Skeletal muscle tissue (tissue), 4 donors: ENCODE data around the gene ADAM22. TPM values are rescaled to one million over a fixed set of nuclear protein-coding genes. Genes with fewer than 3 reads are reported as not detected.

Experiments used
- H3K27ac ChIP-seq: one replicate; pipeline ENCODE4 v1.7.0; 2013; ENCODE audit warnings: mild to moderate bottlenecking, low read depth, low read length, inconsistent platforms
- H3K27me3 ChIP-seq, 3 donors: one replicate each; pipeline ENCODE4 v1.7.0; 2013; ENCODE audit warnings: low read length in 3 of 3; ENCODE audit not compliant: control insufficient read depth in 3 of 3, insufficient read depth in 3 of 3
- H3K36me3 ChIP-seq, 3 donors: one replicate each; pipeline ENCODE4 v1.7.0; 2013; ENCODE audit warnings: low read length in 3 of 3; ENCODE audit not compliant: control insufficient read depth in 3 of 3, insufficient read depth in 3 of 3
- H3K4me1 ChIP-seq, 3 donors: one replicate each; pipeline ENCODE4 v1.7.0; 2013; ENCODE audit warnings: low read length in 3 of 3, mild to moderate bottlenecking in 3 of 3; ENCODE audit not compliant: control insufficient read depth in 3 of 3, insufficient read depth in 3 of 3
- H3K4me3 ChIP-seq, 3 donors: one replicate each; pipeline ENCODE4 v1.7.0; 2013; ENCODE audit warnings: low read length in 3 of 3
- H3K9ac ChIP-seq, 3 donors: one replicate each; pipeline ENCODE4 v1.7.0; 2013; ENCODE audit warnings: low read length in 3 of 3, mild to moderate bottlenecking in 3 of 3, moderate library complexity in 2 of 3, low read depth in 1 of 3
- H3K9me3 ChIP-seq, 3 donors: one replicate each; pipeline ENCODE4 v1.7.0; 2013; ENCODE audit warnings: low read length in 3 of 3; ENCODE audit not compliant: control insufficient read depth in 3 of 3
- total RNA-seq: library from RNA; depleted of rRNA; stranded (reverse); fragments of >200 nt; gene quantifications from one replicate; pipeline ENCODE4 v1.2.3, GENCODE V29; 2014
- donor health status: Osteomylitis.

Gene ADAM22
- total RNA-seq, 1 donor from 2014 or later = 9.9 TPM

- no peak overlapping the region for H3K27ac ChIP-seq
- no peak overlapping the region for H3K9ac ChIP-seq
- H3K9me3 ChIP-seq = no peaks in the 10 kb centered on the region
- H3K4me1 ChIP-seq = no peaks in the 10 kb centered on the region
- no peaks in the 10 kb centered on the region for H3K36me3 ChIP-seq
- no peak overlapping the region for H3K4me3 ChIP-seq
- H3K27me3 ChIP-seq = no peaks in the 10 kb centered on the region
These were observed 128.2 kb downstream of the ADAM22 start for GRCh38 chr7:88062238-88062637.

- H3K9me3 ChIP-seq = no peaks in the 10 kb centered on the region
- no peak overlapping the region for H3K9ac ChIP-seq
- H3K4me1 ChIP-seq = no peaks in the 10 kb centered on the region
- H3K27ac ChIP-seq = no peak overlapping the region
- no peaks in the 10 kb centered on the region for H3K27me3 ChIP-seq
- no peak overlapping the region for H3K4me3 ChIP-seq
- no peaks in the 10 kb centered on the region for H3K36me3 ChIP-seq
These were observed 135.0 kb downstream of the ADAM22 start for GRCh38 chr7:88069093-88069492.

GRCh38 chr7:88071994-88072714, 138.1 kb downstream of the ADAM22 start:
- Histone ChIP-seq H3K27me3 (no peaks in the 10 kb centered on the region), H3K9ac (no peak overlapping the region), H3K4me1 (no peaks in the 10 kb centered on the region), H3K9me3 (no peaks in the 10 kb centered on the region), H3K27ac (no peak overlapping the region), H3K36me3 (no peaks in the 10 kb centered on the region), H3K4me3 (no peak overlapping the region)

GRCh38 chr7:88072715-88073055, 138.6 kb downstream of the ADAM22 start:
- Histone ChIP-seq H3K36me3 (no peaks in the 10 kb centered on the region), H3K4me1 (no peaks in the 10 kb centered on the region), H3K9me3 (no peaks in the 10 kb centered on the region), H3K9ac (no peak overlapping the region), H3K4me3 (no peak overlapping the region), H3K27me3 (no peaks in the 10 kb centered on the region), H3K27ac (no peak overlapping the region)

- H3K9me3 ChIP-seq = no peaks in the 10 kb centered on the region
- H3K9ac ChIP-seq = no peak overlapping the region
- no peak overlapping the region for H3K4me3 ChIP-seq
- no peaks in the 10 kb centered on the region for H3K4me1 ChIP-seq
- no peaks in the 10 kb centered on the region for H3K27me3 ChIP-seq
- no peaks in the 10 kb centered on the region for H3K36me3 ChIP-seq
- no peak overlapping the region for H3K27ac ChIP-seq
These were observed 139.6 kb downstream of the ADAM22 start for GRCh38 chr7:88073626-88074025.

- Histone ChIP-seq H3K36me3 (no peaks in the 10 kb centered on the region), H3K4me3 (no peak overlapping the region), H3K27me3 (no peaks in the 10 kb centered on the region), H3K9me3 (no peaks in the 10 kb centered on the region), H3K9ac (no peak overlapping the region), H3K4me1 (no peaks in the 10 kb centered on the region), H3K27ac (no peak overlapping the region)
These were observed 141.2 kb downstream of the ADAM22 start for GRCh38 chr7:88075216-88075615.

- Histone ChIP-seq H3K9ac (no peak overlapping the region), H3K9me3 (no peaks in the 10 kb centered on the region), H3K27ac (no peak overlapping the region), H3K27me3 (no peaks in the 10 kb centered on the region), H3K36me3 (no peaks in the 10 kb centered on the region), H3K4me1 (no peaks in the 10 kb centered on the region), H3K4me3 (no peak overlapping the region)
These were observed 149.8 kb downstream of the ADAM22 start for GRCh38 chr7:88083883-88084282.

GRCh38 chr7:88089561-88089960, 155.5 kb downstream of the ADAM22 start:
- Histone ChIP-seq H3K27me3 (no peaks in the 10 kb centered on the region), H3K27ac (no peak overlapping the region), H3K9ac (no peak overlapping the region), H3K4me1 (no peaks in the 10 kb centered on the region), H3K36me3 (no peaks in the 10 kb centered on the region), H3K4me3 (no peak overlapping the region), H3K9me3 (no peaks in the 10 kb centered on the region)

GRCh38 chr7:88090240-88090639, 156.2 kb downstream of the ADAM22 start:
- H3K36me3 ChIP-seq = no peaks in the 10 kb centered on the region
- no peaks in the 10 kb centered on the region for H3K4me1 ChIP-seq
- H3K27ac ChIP-seq = no peak overlapping the region
- no peak overlapping the region for H3K4me3 ChIP-seq
- H3K9ac ChIP-seq = no peak overlapping the region
- H3K27me3 ChIP-seq = no peaks in the 10 kb centered on the region
- H3K9me3 ChIP-seq = no peaks in the 10 kb centered on the region

- Histone ChIP-seq H3K4me3 (no peak overlapping the region), H3K4me1 (no peaks in the 10 kb centered on the region), H3K36me3 (no peaks in the 10 kb centered on the region), H3K27ac (no peak overlapping the region), H3K27me3 (no peaks in the 10 kb centered on the region), H3K9me3 (no peaks in the 10 kb centered on the region), H3K9ac (no peak overlapping the region)
These were observed 156.6 kb downstream of the ADAM22 start for GRCh38 chr7:88090671-88091070.
